OCI-LY7 (cell line): ENCODE measurements around the gene RALBP1. TPM values are rescaled to one million over a fixed set of nuclear protein-coding genes. Genes with fewer than 3 reads are reported as not detected.

Experiments
- BruUV-seq: library from RNA; stranded (reverse); fragments of 400-500 nt; replicated peaks from 2 replicates; lab custom pipeline; 2021; lab: Mats Ljungman, UMichigan
- CTCF ChIA-PET: fragments of 300-600 bp; sonication (Branson Sonifier 250); formaldehyde crosslinking; loops from one replicate; lab custom pipeline; 2022; ENCODE audit warnings: antibody characterized with exemption; ENCODE audit not compliant: unreplicated experiment; lab: Charles Lee
- POLR2A ChIA-PET: fragments of 300-600 bp; sonication (Branson Sonifier 250); formaldehyde crosslinking; loops from one replicate; lab custom pipeline; 2022; ENCODE audit warnings: antibody characterized with exemption; lab: Charles Lee
- DNase-seq: peaks from one replicate; pipeline ENCODE4 v3.0.0-alpha.2; 2015; ENCODE audit warnings: low spot score
- H2AFZ ChIP-seq: fragments of 200-600 bp; sonication (generic), shearing (Covaris generic); 2 replicates; pipeline ENCODE4 v1.6.1; 2014; ENCODE audit warnings: mild to moderate bottlenecking, antibody characterized with exemption, low read length, moderate library complexity
- H3K27ac ChIP-seq: fragments of 200-600 bp; sonication (generic); 2 replicates; pipeline ENCODE4 v1.5.1; 2014; ENCODE audit warnings: mixed run types, low read depth, mild to moderate bottlenecking, moderate library complexity, low read length, inconsistent platforms; ENCODE audit not compliant: poor library complexity, severe bottlenecking
- H3K36me3 ChIP-seq: fragments of 200-600 bp; sonication (generic); 2 replicates; pipeline ENCODE4 v1.6.1; 2014; ENCODE audit warnings: mild to moderate bottlenecking, antibody characterized with exemption, low read length, moderate library complexity, mixed read lengths; ENCODE audit not compliant: insufficient read depth
- H3K4me1 ChIP-seq: fragments of 200-600 bp; sonication (generic); 2 replicates; pipeline ENCODE4 v1.5.1; 2014; ENCODE audit warnings: mild to moderate bottlenecking, low read length; ENCODE audit not compliant: insufficient read depth, poor library complexity, severe bottlenecking
- H3K4me2 ChIP-seq: fragments of 200-600 bp; sonication (generic); 2 replicates; pipeline ENCODE4 v1.6.1; 2014; ENCODE audit warnings: mild to moderate bottlenecking, low read length
- H3K4me3 ChIP-seq: fragments of 200-600 bp; sonication (generic); 2 replicates; pipeline ENCODE4 v1.5.1; 2014; ENCODE audit warnings: mild to moderate bottlenecking, low read depth, low read length; ENCODE audit not compliant: poor library complexity, severe bottlenecking
- H3K79me2 ChIP-seq: fragments of 200-600 bp; sonication (generic); 2 replicates; pipeline ENCODE4 v1.6.1; 2016; ENCODE audit warnings: low read depth, mild to moderate bottlenecking, low read length, moderate library complexity, mixed read lengths; ENCODE audit not compliant: insufficient read depth
- H3K9me2 ChIP-seq: fragments of 200-600 bp; sonication (generic); 2 replicates; pipeline ENCODE4 v1.6.1; 2016; ENCODE audit warnings: mild to moderate bottlenecking, low read length, mixed read lengths; ENCODE audit not compliant: insufficient read depth
- H3K9me3 ChIP-seq: fragments of 200-600 bp; sonication (generic); 2 replicates; pipeline ENCODE4 v1.6.1; 2014; ENCODE audit warnings: mild to moderate bottlenecking, mixed run types, low read length, mixed read lengths
- H4K20me1 ChIP-seq: fragments of 200-600 bp; sonication (generic); 2 replicates; pipeline ENCODE4 v1.6.1; 2014; ENCODE audit warnings: mild to moderate bottlenecking, antibody characterized with exemption, low read length, moderate library complexity, mixed read lengths; ENCODE audit not compliant: insufficient read depth
- CTCF ChIP-seq: fragments of 200-600 bp; sonication (generic); conservative IDR thresholded peaks from 2 replicates; pipeline ENCODE4 v1.5.1; 2014; ENCODE audit warnings: mild to moderate bottlenecking, antibody characterized with exemption, low read length, moderate library complexity, mixed read lengths
- EZH2phosphoT487 ChIP-seq: fragments of 200-600 bp; sonication (generic); IDR thresholded peaks from 2 replicates; pipeline ENCODE4 v1.6.1; 2018; ENCODE audit warnings: low read depth, borderline replicate concordance, mild to moderate bottlenecking, mixed run types, antibody characterized with exemption, low read length, moderate library complexity, mixed read lengths
- intact Hi-C: fragments of 100-400 bp; cut with micrococcal nuclease; formaldehyde crosslinking; loops from one replicate; pipeline ENCODE4 v1.10.0; 2022; ENCODE audit not compliant: unreplicated experiment
- total RNA-seq, 2 experiments: library from RNA; depleted of rRNA in 1 of 2; stranded (reverse); fragments of >200 nt in 1 of 2; shearing (Covaris generic) in 1 of 2; gene quantifications; 2 replicates each; pipeline ENCODE4 v1.2.3, GENCODE V29; 2014 to 2022

RALBP1 gene
- total RNA-seq, 2 experiments from 2014 or later: 78.5 to 96.0 TPM

GRCh38 chr18:9562584-9562983, 87.3 kb downstream of the RALBP1 start:
- intact Hi-C loops: no loop called here

GRCh38 chr18:9563331-9563730, 88.0 kb downstream of the RALBP1 start:
- no peak overlapping the region for H2AFZ ChIP-seq
- ChIA-PET CTCF (no interaction called here), POLR2A (no interaction called here)
- H3K9me2 ChIP-seq: no peaks in the 10 kb centered on the region
- H3K27ac ChIP-seq: no peak overlapping the region
- H3K36me3 ChIP-seq: peaks cover 50% of the 10 kb centered on the region
- no peak for TF ChIP-seq CTCF
- TF ChIP-seq EZH2phosphoT487: no peak
- no TSS peak for BruUV-seq
- no peak overlapping the region for H3K4me3 ChIP-seq
- H3K4me2 ChIP-seq: no peak overlapping the region
- no peaks in the 10 kb centered on the region for H3K4me1 ChIP-seq
- no peaks in the 10 kb centered on the region for H4K20me1 ChIP-seq
- no peaks in the 10 kb centered on the region for H3K9me3 ChIP-seq
- intact Hi-C loops: no loop called here
- H3K79me2 ChIP-seq: no peaks in the 10 kb centered on the region
- DNase-seq: no peak

More at GRCh38 chr18:9562584-9562983, 87.3 kb downstream of the RALBP1 start:
- CTCF ChIA-PET: no interaction called here
- no TSS peak for BruUV-seq
- H3K9me3 ChIP-seq: no peaks in the 10 kb centered on the region
- no peak overlapping the region for H2AFZ ChIP-seq
- H3K4me3 ChIP-seq: no peak overlapping the region
- DNase-seq: no peak
- no peaks in the 10 kb centered on the region for H3K9me2 ChIP-seq
- H3K4me1 ChIP-seq: no peaks in the 10 kb centered on the region
- no peak overlapping the region for H3K4me2 ChIP-seq
- H3K79me2 ChIP-seq: no peaks in the 10 kb centered on the region
- H3K36me3 ChIP-seq: peaks cover 50% of the 10 kb centered on the region; the same call in 1 of the 2 replicates
- POLR2A ChIA-PET: interaction anchor here (0.6 to 0.9 kb wide), 5 partner anchors 13 to 349 kb away, joined by 3 to 5 read pairs (median 3); no protein-coding TSS in a partner anchor
- H3K27ac ChIP-seq: no peak overlapping the region
- no peaks in the 10 kb centered on the region for H4K20me1 ChIP-seq
- TF ChIP-seq CTCF (no peak), EZH2phosphoT487 (no peak)

- no peaks in the 10 kb centered on the region for H4K20me1 ChIP-seq
- ChIA-PET POLR2A (interaction anchor here (0.9 kb wide), 1 partner anchor 12 kb away, joined by 5 read pairs; no protein-coding TSS in a partner anchor), CTCF (no interaction called here)
- BruUV-seq: no TSS peak
- no peak overlapping the region for H3K4me2 ChIP-seq
- H3K79me2 ChIP-seq: no peaks in the 10 kb centered on the region
- intact Hi-C loops: no loop called here
- no peaks in the 10 kb centered on the region for H3K9me2 ChIP-seq
- DNase-seq: no peak
- H3K9me3 ChIP-seq: no peaks in the 10 kb centered on the region
- no peaks in the 10 kb centered on the region for H3K4me1 ChIP-seq
- H3K4me3 ChIP-seq: no peak overlapping the region
- no peak overlapping the region for H3K27ac ChIP-seq
- peaks cover 55% of the 10 kb centered on the region for H3K36me3 ChIP-seq
- no peak for TF ChIP-seq EZH2phosphoT487
- no peak overlapping the region for H2AFZ ChIP-seq
These were observed 90.1 kb downstream of the RALBP1 start for GRCh38 chr18:9565407-9565806.
